Smooth muscle cell (in vitro differentiated cells): ENCODE measurements around the gene CCNY. TPM values are rescaled to one million over a fixed set of nuclear protein-coding genes. Genes with fewer than 3 reads are reported as not detected.

Experiments
- DNase-seq: peaks from one replicate; lab custom pipeline; 2025; ENCODE audit not compliant: unreplicated experiment; lab: John Stamatoyannopoulos, UW
- H2AFZ ChIP-seq: fragments of 200-600 bp; sonication (generic); 2 replicates; pipeline ENCODE4 v1.6.0; 2016; ENCODE audit warnings: antibody characterized with exemption, low read depth, mild to moderate bottlenecking
- H3F3A ChIP-seq: fragments of 200-600 bp; sonication (generic); 2 replicates; pipeline ENCODE4 v1.6.0; 2017; ENCODE audit warnings: antibody characterized with exemption, low read depth
- H3K27ac ChIP-seq: fragments of 200-600 bp; sonication (generic); 2 replicates; pipeline ENCODE4 v1.5.1; 2016; ENCODE audit warnings: low read depth, mild to moderate bottlenecking
- H3K27me3 ChIP-seq: fragments of 200-600 bp; sonication (generic); 2 replicates; pipeline ENCODE4 v1.6.1; 2016; ENCODE audit warnings: low read depth, mild to moderate bottlenecking
- H3K36me3 ChIP-seq: fragments of 200-600 bp; sonication (generic); 2 replicates; pipeline ENCODE4 v1.5.1; 2016; ENCODE audit warnings: low read depth
- H3K4me1 ChIP-seq: fragments of 200-600 bp; sonication (generic); 2 replicates; pipeline ENCODE4 v1.5.1; 2016; ENCODE audit warnings: low read depth
- H3K4me2 ChIP-seq: fragments of 200-600 bp; sonication (generic); 2 replicates; pipeline ENCODE4 v1.6.0; 2016; ENCODE audit warnings: mild to moderate bottlenecking
- H3K4me3 ChIP-seq: fragments of 200-600 bp; sonication (generic); 2 replicates; pipeline ENCODE4 v1.5.1; 2016; ENCODE audit warnings: mild to moderate bottlenecking
- H3K79me2 ChIP-seq: fragments of 200-600 bp; sonication (generic); 2 replicates; pipeline ENCODE4 v1.6.0; 2016; ENCODE audit warnings: low read depth, mild to moderate bottlenecking
- H3K9ac ChIP-seq: fragments of 200-600 bp; sonication (generic); 2 replicates; pipeline ENCODE4 v1.6.0; 2016; ENCODE audit warnings: low read depth
- H3K9me3 ChIP-seq: fragments of 200-600 bp; sonication (generic); replicated peaks from 2 replicates; pipeline ENCODE4 v1.5.1; 2016; ENCODE audit warnings: low read depth
- H4K20me1 ChIP-seq: fragments of 200-600 bp; sonication (generic); 2 replicates; pipeline ENCODE4 v1.6.0; 2016; ENCODE audit warnings: low read depth
- WGBS: methylation state at CpG from one replicate; pipeline ENCODE4 v1.1.7; 2016; ENCODE audit warnings: low lambda C conversion rate; 5-methylcytosine and 5-hydroxymethylcytosine counted together
- polyA plus RNA-seq: library from polyadenylated mRNA; unstranded; fragments of >200 nt; fragmentation: Nextera tagmentation; extraction: Ambion mirVana; gene quantifications from 2 replicates; pipeline ENCODE4 v1.2.1, GENCODE V29; 2016
- total RNA-seq: library from RNA; depleted of rRNA; stranded (reverse); fragments of >200 nt; gene quantifications from 2 replicates; pipeline ENCODE4 v1.2.3, GENCODE V29; 2014
- TF ChIP-seq, protein P1 (sequence below): fragments of 200-600 bp; sonication (generic); IDR thresholded peaks from 2 replicates; pipeline ENCODE4 v1.5.1; 2017; ENCODE audit warnings: borderline replicate concordance, mild to moderate bottlenecking, antibody characterized with exemption; ENCODE audit not compliant: insufficient read depth, poor library complexity, severe bottlenecking

Gene CCNY
- total and polyA plus RNA-seq, 2 experiments from 2014 or later: 46.9 to 57.5 TPM

DNA sequence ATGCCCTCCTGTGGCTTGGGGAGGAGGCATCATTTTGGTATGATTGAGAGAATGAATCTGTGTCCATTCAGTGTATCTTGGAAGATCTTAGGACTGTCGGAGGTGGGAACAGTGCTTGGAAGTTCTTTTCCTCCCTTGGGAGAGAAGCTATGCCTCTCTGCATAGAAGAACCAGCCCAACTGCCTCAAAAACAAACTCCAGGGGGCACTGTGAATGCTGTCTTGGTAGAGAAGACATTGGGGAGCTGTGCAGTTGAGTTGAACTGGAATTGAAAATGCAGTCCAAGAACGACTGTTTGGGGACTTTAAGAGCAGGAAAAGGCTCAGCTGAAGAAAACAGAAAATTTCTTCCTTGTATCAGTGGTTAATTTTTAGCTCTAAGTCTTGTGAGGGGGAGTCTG, 263.9 kb downstream of the CCNY start:
- WGBS: 86% methylated on average over 2 of the region's 2 CpGs
- no peak overlapping the region for H3K27ac ChIP-seq
- DNase-seq: no peak
- H3F3A ChIP-seq: no peaks in the 10 kb centered on the region
- H3K79me2 ChIP-seq: no peaks in the 10 kb centered on the region
- H2AFZ ChIP-seq: no peak overlapping the region
- H3K27me3 ChIP-seq: no peaks in the 10 kb centered on the region
- H3K9ac ChIP-seq: no peak overlapping the region
- TF ChIP-seq, protein P1, sequence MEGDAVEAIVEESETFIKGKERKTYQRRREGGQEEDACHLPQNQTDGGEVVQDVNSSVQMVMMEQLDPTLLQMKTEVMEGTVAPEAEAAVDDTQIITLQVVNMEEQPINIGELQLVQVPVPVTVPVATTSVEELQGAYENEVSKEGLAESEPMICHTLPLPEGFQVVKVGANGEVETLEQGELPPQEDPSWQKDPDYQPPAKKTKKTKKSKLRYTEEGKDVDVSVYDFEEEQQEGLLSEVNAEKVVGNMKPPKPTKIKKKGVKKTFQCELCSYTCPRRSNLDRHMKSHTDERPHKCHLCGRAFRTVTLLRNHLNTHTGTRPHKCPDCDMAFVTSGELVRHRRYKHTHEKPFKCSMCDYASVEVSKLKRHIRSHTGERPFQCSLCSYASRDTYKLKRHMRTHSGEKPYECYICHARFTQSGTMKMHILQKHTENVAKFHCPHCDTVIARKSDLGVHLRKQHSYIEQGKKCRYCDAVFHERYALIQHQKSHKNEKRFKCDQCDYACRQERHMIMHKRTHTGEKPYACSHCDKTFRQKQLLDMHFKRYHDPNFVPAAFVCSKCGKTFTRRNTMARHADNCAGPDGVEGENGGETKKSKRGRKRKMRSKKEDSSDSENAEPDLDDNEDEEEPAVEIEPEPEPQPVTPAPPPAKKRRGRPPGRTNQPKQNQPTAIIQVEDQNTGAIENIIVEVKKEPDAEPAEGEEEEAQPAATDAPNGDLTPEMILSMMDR: no peak
- H3K4me2 ChIP-seq: no peak overlapping the region
- no peaks in the 10 kb centered on the region for H3K9me3 ChIP-seq
- H4K20me1 ChIP-seq: no peaks in the 10 kb centered on the region
- H3K4me1 ChIP-seq: no peaks in the 10 kb centered on the region
- no peaks in the 10 kb centered on the region for H3K36me3 ChIP-seq
- no peak overlapping the region for H3K4me3 ChIP-seq

DNA sequence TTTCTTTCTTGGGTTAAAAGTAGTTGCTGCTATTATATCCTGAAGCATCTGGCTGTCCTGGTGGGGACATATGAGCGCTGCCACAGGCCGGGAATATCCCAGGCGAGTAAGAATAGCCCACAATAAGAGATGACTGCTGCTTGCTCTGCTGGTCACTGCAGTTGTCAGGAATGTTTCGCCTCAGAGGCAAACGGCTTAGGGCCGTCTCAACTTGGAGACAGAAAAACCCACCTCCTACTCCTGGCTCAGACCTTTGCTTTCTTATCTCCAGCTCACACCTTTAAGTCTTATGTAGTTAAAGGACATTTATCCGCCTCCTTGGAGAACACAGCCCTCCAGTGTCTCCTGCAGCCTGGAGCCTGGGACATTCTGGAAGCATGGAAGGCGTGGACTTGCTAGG, 268.9 kb downstream of the CCNY start, which contains the start of gene GJD4:
TSS of gene GJD4 (plus strand) at position 151 of the 400 bp plus-strand sequence. CDS start at position 378, 227 bp downstream.
- H3K79me2 ChIP-seq: no peaks in the 10 kb centered on the region
- H3K36me3 ChIP-seq: no peaks in the 10 kb centered on the region
- no peaks in the 10 kb centered on the region for H3K4me1 ChIP-seq
- H3F3A ChIP-seq: no peaks in the 10 kb centered on the region
- H3K9me3 ChIP-seq: no peaks in the 10 kb centered on the region
- H4K20me1 ChIP-seq: no peaks in the 10 kb centered on the region
- no peak within 1 kb of the TSS for H3K9ac ChIP-seq
- DNase-seq: no peak
- H3K4me3 ChIP-seq: no peak within 1 kb of the TSS
- no peaks in the 10 kb centered on the region for H3K27me3 ChIP-seq
- 65% methylated on average over 8 of the region's 8 CpGs for WGBS
- no peak within 1 kb of the TSS for H3K4me2 ChIP-seq
- TF ChIP-seq, protein P1: no peak
- no peak within 1 kb of the TSS for H3K27ac ChIP-seq
- no peak within 1 kb of the TSS for H2AFZ ChIP-seq

DNA sequence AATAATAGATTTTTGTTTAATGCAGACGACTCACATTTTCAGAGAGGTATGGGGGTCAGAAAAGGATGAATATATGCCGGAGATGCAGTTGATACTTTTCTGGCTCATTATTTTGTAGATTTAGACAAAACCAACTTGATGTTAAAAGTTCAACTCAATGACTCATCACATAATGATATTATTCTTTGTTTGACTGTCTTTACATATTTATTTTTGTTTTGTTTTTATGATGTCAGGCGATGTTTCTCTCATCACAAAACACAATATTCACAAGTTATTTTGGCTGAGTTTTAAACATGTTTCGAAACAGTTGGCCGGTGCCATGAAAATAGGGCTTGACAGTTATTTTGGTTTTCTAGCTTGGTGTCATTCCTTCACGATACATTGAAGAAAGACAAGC, 270.1 kb downstream of the CCNY start:
- WGBS: 96% methylated on average over 6 of the region's 6 CpGs

More for the DNA sequence above, 270.1 kb downstream of the CCNY start:
- Histone ChIP-seq H3K79me2 (no peaks in the 10 kb centered on the region), H4K20me1 (no peaks in the 10 kb centered on the region), H3K36me3 (no peaks in the 10 kb centered on the region), H3K4me2 (no peak overlapping the region), H3K9me3 (no peaks in the 10 kb centered on the region), H3K27me3 (no peaks in the 10 kb centered on the region), H3K4me1 (no peaks in the 10 kb centered on the region), H3K27ac (no peak overlapping the region), H3K9ac (no peak overlapping the region), H2AFZ (no peak overlapping the region), H3K4me3 (no peak overlapping the region), H3F3A (no peaks in the 10 kb centered on the region)
- TF ChIP-seq, protein P1: no peak
- no peak for DNase-seq
